Kidney (tissue), 14 donors: ENCODE results near the gene CDKL1. TPM values are rescaled to one million over a fixed set of nuclear protein-coding genes. Genes with fewer than 3 reads are reported as not detected.

Experiments used
- DNase-seq, 5 donors: peaks; one replicate each; pipeline ENCODE4 v3.0.0-alpha.2; 2013 to 2020
- FAIRE-seq: peaks from 2 replicates; lab custom pipeline; 2012; peaks lifted over from hg19 to GRCh38; lab: Jason Lieb, UNC
- H3K27ac ChIP-seq, 2 donors: one replicate each; pipeline ENCODE4 v1.7.0; 2013; ENCODE audit warnings: low read depth in 2 of 2, low read length in 2 of 2, inconsistent platforms in 1 of 2
- H3K27me3 ChIP-seq: one replicate; pipeline ENCODE4 v1.7.1; 2013; ENCODE audit warnings: low read length, inconsistent platforms; ENCODE audit not compliant: control insufficient read depth, insufficient read depth
- H3K36me3 ChIP-seq, 3 donors: one replicate each; pipeline versions ENCODE4 v1.7.0 to v1.7.1; 2013; ENCODE audit warnings: low read length in 3 of 3, control low read depth in 1 of 3, inconsistent platforms in 1 of 3; ENCODE audit not compliant: insufficient read depth in 3 of 3, control insufficient read depth in 2 of 3
- H3K4me1 ChIP-seq, 3 donors: one replicate each; pipeline versions ENCODE4 v1.7.0 to v1.7.1; 2013; ENCODE audit warnings: low read length in 3 of 3, inconsistent platforms in 1 of 3, low read depth in 1 of 3; ENCODE audit not compliant: control insufficient read depth in 2 of 3, insufficient read depth in 2 of 3
- H3K4me3 ChIP-seq, 3 donors: one replicate each; pipeline versions ENCODE4 v1.7.0 to v1.8.1; 2013; ENCODE audit warnings: low read length in 3 of 3, control low read depth in 1 of 3, inconsistent platforms in 1 of 3
- H3K9ac ChIP-seq, 3 donors: one replicate each; pipeline versions ENCODE4 v1.7.0 to v1.7.1; 2013; ENCODE audit warnings: low read length in 3 of 3, control low read depth in 1 of 3, inconsistent platforms in 1 of 3
- H3K9me3 ChIP-seq, 3 donors: one replicate each; pipeline versions ENCODE4 v1.7.0 to v1.7.1; 2013; ENCODE audit warnings: low read length in 3 of 3, control low read depth in 1 of 3, inconsistent platforms in 1 of 3; ENCODE audit not compliant: control insufficient read depth in 2 of 3, insufficient read depth in 1 of 3
- intact Hi-C: fragments of 100-400 bp; cut with DNase I; formaldehyde crosslinking; loops from one replicate; pipeline ENCODE4 v1.11.1; 2022
- polyA plus RNA-seq: library from polyadenylated mRNA; stranded (reverse); fragments of 350-450 nt; fragmentation: Illumina TruSeq; extraction: RNeasy Lipid Tissue Mini Kit (QIAGEN cat#74804); gene quantifications from one replicate; pipeline ENCODE4 v1.2.3, GENCODE V29; 2014; ENCODE audit warnings: low read depth, low replicate concordance; ENCODE audit not compliant: insufficient read depth
- total RNA-seq: library from RNA; stranded (reverse); fragmentation: NEBNext Ultra II Directional; extraction: Animal tissue kit (Norgen Biotek cat#: 25700); gene quantifications from one replicate; pipeline ENCODE4 v1.2.1, GENCODE V29; 2021
- TF ChIP-seq, protein P1 (sequence below): IDR thresholded peaks from 3 replicates; pipeline ENCODE4 v1.5.1; 2012; ENCODE audit warnings: mild to moderate bottlenecking, moderate library complexity, borderline replicate concordance; ENCODE audit not compliant: insufficient read depth; ENCODE audit errors: extremely low read depth
- donor health status: control.
- donor health status: control.
- donor health status: control.
- donor health status: control.
- donor health status: control.
- donor health status: DM: yes; HTN: yes; CAD: no.
- donor health status: Normal renal cell carcinoma (clear cell type).

CDKL1 gene
- total and polyA plus RNA-seq, 2 donors from 2014 or later: 17.9 to 60.0 TPM

DNA sequence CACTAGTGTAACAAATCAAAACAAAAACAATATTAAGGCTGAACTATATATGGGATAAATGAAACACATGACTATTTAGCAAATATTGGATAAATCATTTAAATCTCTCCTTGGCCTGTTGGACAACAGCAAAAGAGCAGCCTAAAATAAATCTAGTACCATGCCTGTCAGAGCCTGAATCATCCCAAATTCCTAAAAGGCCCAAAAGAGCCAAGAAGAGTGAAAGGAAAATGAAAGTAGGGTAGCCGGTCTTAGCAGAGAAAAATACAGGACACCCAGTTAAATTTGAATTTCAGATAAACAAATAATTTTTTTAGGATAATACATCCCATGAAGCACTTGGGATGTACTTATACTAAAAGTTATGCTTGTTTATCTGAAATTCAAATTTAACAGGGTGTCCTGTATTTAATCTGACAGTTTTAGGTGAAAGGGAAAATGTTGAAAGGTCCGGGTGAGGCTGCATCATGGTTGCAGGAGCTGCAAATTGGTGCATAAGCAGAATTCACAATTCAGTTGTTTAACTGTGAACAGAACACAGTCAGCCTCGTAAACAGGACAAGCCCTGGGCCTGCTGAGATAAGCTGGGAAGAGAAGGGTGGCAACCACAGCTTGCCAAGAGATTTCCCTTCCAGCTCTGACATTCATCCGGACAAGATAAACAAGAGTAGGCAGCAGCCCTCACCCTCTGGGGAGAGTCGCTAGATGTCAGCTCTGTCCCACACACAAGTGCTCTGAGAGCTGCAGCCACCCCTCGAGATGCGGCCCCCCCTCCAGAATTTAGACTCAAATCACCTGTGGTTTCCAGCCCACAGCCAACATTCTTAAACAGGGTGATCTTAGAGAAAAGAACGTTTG is 54.2 kb downstream of the CDKL1 start:
- intact Hi-C loops: no loop called here
- Histone ChIP-seq H3K27ac (no peak overlapping the region), H3K9me3 (no peaks in the 10 kb centered on the region), H3K27me3 (no peaks in the 10 kb centered on the region), H3K4me1 (peaks cover 3 to 8% (median 6%) of the 10 kb centered on the region in 3 donors), H3K9ac (no peak overlapping the region), H3K36me3 (peaks cover 0 to 10% (median 7%) of the 10 kb centered on the region in 3 donors), H3K4me3 (no peak overlapping the region)
- FAIRE-seq: no peak
- TF ChIP-seq, protein P1, sequence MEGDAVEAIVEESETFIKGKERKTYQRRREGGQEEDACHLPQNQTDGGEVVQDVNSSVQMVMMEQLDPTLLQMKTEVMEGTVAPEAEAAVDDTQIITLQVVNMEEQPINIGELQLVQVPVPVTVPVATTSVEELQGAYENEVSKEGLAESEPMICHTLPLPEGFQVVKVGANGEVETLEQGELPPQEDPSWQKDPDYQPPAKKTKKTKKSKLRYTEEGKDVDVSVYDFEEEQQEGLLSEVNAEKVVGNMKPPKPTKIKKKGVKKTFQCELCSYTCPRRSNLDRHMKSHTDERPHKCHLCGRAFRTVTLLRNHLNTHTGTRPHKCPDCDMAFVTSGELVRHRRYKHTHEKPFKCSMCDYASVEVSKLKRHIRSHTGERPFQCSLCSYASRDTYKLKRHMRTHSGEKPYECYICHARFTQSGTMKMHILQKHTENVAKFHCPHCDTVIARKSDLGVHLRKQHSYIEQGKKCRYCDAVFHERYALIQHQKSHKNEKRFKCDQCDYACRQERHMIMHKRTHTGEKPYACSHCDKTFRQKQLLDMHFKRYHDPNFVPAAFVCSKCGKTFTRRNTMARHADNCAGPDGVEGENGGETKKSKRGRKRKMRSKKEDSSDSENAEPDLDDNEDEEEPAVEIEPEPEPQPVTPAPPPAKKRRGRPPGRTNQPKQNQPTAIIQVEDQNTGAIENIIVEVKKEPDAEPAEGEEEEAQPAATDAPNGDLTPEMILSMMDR: peak; percentile 39
- DNase-seq: peak; percentile 66 to 86 (median 68)

DNA sequence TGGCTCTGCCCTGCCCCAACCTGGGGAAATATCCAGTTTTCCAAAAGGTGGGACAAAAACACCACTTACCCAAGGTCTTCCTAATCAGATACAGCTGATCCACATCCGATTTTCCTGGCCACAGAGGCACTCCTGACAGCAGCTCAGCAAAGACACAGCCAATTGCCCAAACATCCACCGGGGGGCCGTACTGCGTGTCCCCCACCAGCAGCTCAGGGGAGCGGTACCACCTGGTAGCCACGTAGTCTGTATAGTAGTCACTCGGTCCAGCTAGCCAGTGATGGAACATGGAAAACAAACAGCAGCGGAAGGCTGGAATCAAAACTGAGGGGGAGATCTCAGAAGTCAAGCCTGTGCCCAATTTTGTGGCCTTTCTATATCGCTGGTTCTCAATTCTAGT is 55.7 kb downstream of the CDKL1 start:
- Histone ChIP-seq H3K9me3 (no peaks in the 10 kb centered on the region), H3K4me1 (peaks cover 3 to 13% (median 7%) of the 10 kb centered on the region in 3 donors), H3K27ac (no peak overlapping the region), H3K36me3 (peaks cover 0 to 10% (median 10%) of the 10 kb centered on the region in 3 donors), H3K4me3 (no peak overlapping the region), H3K9ac (no peak overlapping the region), H3K27me3 (no peaks in the 10 kb centered on the region)
- intact Hi-C loops: no loop called here
- TF ChIP-seq, protein P1: no peak
- no peak for DNase-seq
- FAIRE-seq: no peak

DNA sequence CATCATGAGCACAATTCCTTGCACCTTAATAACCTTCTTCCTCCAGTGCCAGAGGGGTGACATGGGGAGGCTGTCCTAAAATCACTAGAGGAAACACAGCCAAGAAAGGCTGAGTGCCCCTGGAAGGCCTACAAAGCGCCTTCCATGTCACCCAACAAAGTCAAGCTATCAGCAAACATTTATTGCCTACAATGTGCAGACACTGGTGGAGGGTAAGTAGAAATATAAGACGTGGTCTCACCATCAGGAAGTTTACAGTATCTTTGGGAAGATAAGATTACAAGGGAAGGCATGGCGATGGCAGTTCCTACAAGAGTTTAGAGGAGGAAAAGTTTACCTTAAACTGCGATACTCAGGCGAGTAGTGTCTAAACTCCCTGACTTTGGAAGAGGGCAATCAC is 56.6 kb downstream of the CDKL1 start:
- Histone ChIP-seq H3K9ac (no peak overlapping the region), H3K36me3 (peaks cover 0 to 10% (median 10%) of the 10 kb centered on the region in 3 donors), H3K27ac (no peak overlapping the region), H3K4me1 (peaks cover 6 to 19% (median 13%) of the 10 kb centered on the region in 3 donors), H3K4me3 (no peak overlapping the region), H3K27me3 (no peaks in the 10 kb centered on the region), H3K9me3 (no peaks in the 10 kb centered on the region)
- intact Hi-C loops: no loop called here
- DNase-seq (no peak), FAIRE-seq (no peak)
- TF ChIP-seq, protein P1: no peak
